K562 (cell line): ENCODE data around the gene MRPL55. TPM values are rescaled to one million over a fixed set of nuclear protein-coding genes. Genes with fewer than 3 reads are reported as not detected.
A peak's percentile ranks its signal among the peaks of the same experiment; 100 is the strongest.

ENCODE experiments used
- ARID3A ChIP-seq: IDR thresholded peaks from 2 replicates; pipeline ENCODE4 v1.6.1; 2012; ENCODE audit warnings: low read depth, low read length, improper control_type of control experiment, borderline replicate concordance
- CBX1 ChIP-seq: sonication (generic); IDR thresholded peaks from 2 replicates; pipeline ENCODE4 v1.6.1; 2016; ENCODE audit warnings: antibody characterized with exemption, low read depth, mild to moderate bottlenecking
- ETS1 ChIP-seq: conservative IDR thresholded peaks from 2 replicates; pipeline ENCODE4 v1.6.1; 2011; ENCODE audit warnings: low read depth, mild to moderate bottlenecking, low read length; ENCODE audit not compliant: control insufficient read depth
- EZH2 ChIP-seq: IDR thresholded peaks from 2 replicates; pipeline ENCODE4 v1.6.1; 2012; ENCODE audit warnings: low read depth, mild to moderate bottlenecking, inconsistent platforms, low read length, borderline replicate concordance
- KDM4B ChIP-seq, 2 experiments: fragments of 450-650 bp in 1 of 2; sonication (generic) in 1 of 2; IDR thresholded peaks; 2 replicates each; pipeline ENCODE4 v1.6.1; 2016 to 2017; ENCODE audit warnings: borderline replicate concordance in 2 of 2, antibody characterized with exemption in 1 of 2, low read depth in 1 of 2, mild to moderate bottlenecking in 1 of 2
- MAFF ChIP-seq: IDR thresholded peaks from 2 replicates; pipeline ENCODE4 v1.6.1; 2012; ENCODE audit warnings: low read length, improper control_type of control experiment
- PHF20 ChIP-seq: fragments of 450-650 bp; IDR thresholded peaks from 2 replicates; pipeline ENCODE4 v1.6.1; 2018; ENCODE audit not compliant: partially characterized antibody
- RBM15 ChIP-seq: fragments of 200-400 bp; formaldehyde crosslinking; IDR thresholded peaks from 2 replicates; pipeline ENCODE4 v1.6.1; 2018; ENCODE audit warnings: mild to moderate bottlenecking, low read length, moderate library complexity; ENCODE audit not compliant: insufficient read depth
- SAP30 ChIP-seq: fragments of 200-600 bp; sonication (generic); IDR thresholded peaks from 2 replicates; pipeline ENCODE4 v1.6.1; 2012; ENCODE audit warnings: borderline replicate concordance, low read depth, mild to moderate bottlenecking, moderate library complexity, low read length, control low read depth, inconsistent platforms; ENCODE audit not compliant: insufficient read depth, poor library complexity, severe bottlenecking
- SP2 ChIP-seq: IDR thresholded peaks from 2 replicates; pipeline ENCODE4 v1.6.1; 2011; ENCODE audit warnings: mild to moderate bottlenecking, low read depth, low read length, moderate library complexity; ENCODE audit not compliant: poor library complexity, severe bottlenecking; ENCODE audit errors: extremely low read depth
- VEZF1 ChIP-seq: fragments of 200-800 bp; sonication (Bioruptor generic); IDR thresholded peaks from 2 replicates; pipeline ENCODE4 v1.6.1; 2017; ENCODE audit warnings: missing genetic modification characterization, missing compliant biosample characterization
- ZNF253 ChIP-seq: fragments of 250-450 bp; sonication (Bioruptor Pico); conservative IDR thresholded peaks from 2 replicates; pipeline ENCODE4 v1.6.1; 2021; ENCODE audit warnings: mild to moderate bottlenecking
- ZNF316 ChIP-seq: fragments of 450-650 bp; IDR thresholded peaks from 2 replicates; pipeline ENCODE4 v1.6.1; 2016
- ZNF511 ChIP-seq: sonication (generic); formaldehyde crosslinking; IDR thresholded peaks from 2 replicates; pipeline ENCODE4 v1.8.0; 2022; ENCODE audit warnings: mild to moderate bottlenecking, missing genetic modification reagents
- ZSCAN29 ChIP-seq: fragments of 450-650 bp; IDR thresholded peaks from 2 replicates; pipeline ENCODE4 v1.6.1; 2017
- polyA plus RNA-seq, 8 experiments: library from polyadenylated mRNA; depleted of rRNA in 4 of 8; stranded (reverse) in 5 of 8; unstranded in 3 of 8; fragments of >200 nt; fragmentation: Nextera tagmentation in 2 of 8; fragmentation: Illumina TruSeq in 1 of 8; extraction: Ambion mirVana in 2 of 8; extraction: Trizol in 1 of 8; gene quantifications; 2 replicates each; pipeline versions ENCODE4 v1.2.1 to v1.2.3, GENCODE V29; 2011 to 2014; ENCODE audit warnings: inconsistent platforms in 1 of 8, missing spikeins in 1 of 8
- total RNA-seq, 7 experiments: library from RNA; depleted of rRNA in 6 of 7; stranded (reverse); fragments of >200 nt in 6 of 7; fragmentation: Illumina TruSeq in 2 of 7; extraction: Trizol in 2 of 7; gene quantifications; 2 replicates each; pipeline versions ENCODE4 v1.2.1 to v1.2.3, GENCODE V29; 2011 to 2021; ENCODE audit warnings: low replicate concordance in 1 of 7
- TF ChIP-seq, protein P1 (sequence below): sonication (generic); formaldehyde crosslinking; IDR thresholded peaks from 2 replicates; pipeline ENCODE4 v1.8.1; 2023; ENCODE audit warnings: mild to moderate bottlenecking, missing genetic modification reagents
- TF ChIP-seq, protein P2 (sequence below): fragments of 250-450 bp; sonication (Bioruptor Pico); IDR thresholded peaks from 2 replicates; pipeline ENCODE4 v1.8.0; 2022; ENCODE audit warnings: inconsistent platforms, mild to moderate bottlenecking, moderate library complexity, borderline replicate concordance

MRPL55 gene
- total and polyA plus RNA-seq, 9 of the 15 experiments (the other 6 are each of a cell fraction or from before 2014, with no cell fraction given), result 34.9 to 228 (median 81.0) TPM

- peak; percentile 78 for TF ChIP-seq VEZF1 (CRISPR knock-in tag)
- TF ChIP-seq ZSCAN29, result no peak
- no peak for TF ChIP-seq ZNF253 (CRISPR knock-in tag)
- TF ChIP-seq ZNF511 (CRISPR knock-in tag), result peak; percentile 13; the same call in 1 of the 2 replicates
- no peak for TF ChIP-seq EZH2
- peak; percentile 57 for TF ChIP-seq PHF20
- no peak for TF ChIP-seq KDM4B (IDR thresholded peaks at IDR 0.05; ENCODE audit: borderline replicate concordance in 2 of 2, low read depth in 1 of 2)
- TF ChIP-seq SAP30, result peak; percentile 69
- no peak; the same call in none of the 2 replicates for TF ChIP-seq ETS1
- no peak for TF ChIP-seq RBM15
- no peak for TF ChIP-seq ZNF316
- no peak for TF ChIP-seq ARID3A
- TF ChIP-seq SP2, result no peak
- TF ChIP-seq CBX1, result peak; percentile 76; the same call in 1 of the 2 replicates
- TF ChIP-seq, protein P1, sequence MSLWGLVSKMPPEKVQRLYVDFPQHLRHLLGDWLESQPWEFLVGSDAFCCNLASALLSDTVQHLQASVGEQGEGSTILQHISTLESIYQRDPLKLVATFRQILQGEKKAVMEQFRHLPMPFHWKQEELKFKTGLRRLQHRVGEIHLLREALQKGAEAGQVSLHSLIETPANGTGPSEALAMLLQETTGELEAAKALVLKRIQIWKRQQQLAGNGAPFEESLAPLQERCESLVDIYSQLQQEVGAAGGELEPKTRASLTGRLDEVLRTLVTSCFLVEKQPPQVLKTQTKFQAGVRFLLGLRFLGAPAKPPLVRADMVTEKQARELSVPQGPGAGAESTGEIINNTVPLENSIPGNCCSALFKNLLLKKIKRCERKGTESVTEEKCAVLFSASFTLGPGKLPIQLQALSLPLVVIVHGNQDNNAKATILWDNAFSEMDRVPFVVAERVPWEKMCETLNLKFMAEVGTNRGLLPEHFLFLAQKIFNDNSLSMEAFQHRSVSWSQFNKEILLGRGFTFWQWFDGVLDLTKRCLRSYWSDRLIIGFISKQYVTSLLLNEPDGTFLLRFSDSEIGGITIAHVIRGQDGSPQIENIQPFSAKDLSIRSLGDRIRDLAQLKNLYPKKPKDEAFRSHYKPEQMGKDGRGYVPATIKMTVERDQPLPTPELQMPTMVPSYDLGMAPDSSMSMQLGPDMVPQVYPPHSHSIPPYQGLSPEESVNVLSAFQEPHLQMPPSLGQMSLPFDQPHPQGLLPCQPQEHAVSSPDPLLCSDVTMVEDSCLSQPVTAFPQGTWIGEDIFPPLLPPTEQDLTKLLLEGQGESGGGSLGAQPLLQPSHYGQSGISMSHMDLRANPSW (CRISPR knock-in tag), result 0 out of 2 replicates have a peak, but pooled peaks have one; percentile 52
- TF ChIP-seq, protein P2, sequence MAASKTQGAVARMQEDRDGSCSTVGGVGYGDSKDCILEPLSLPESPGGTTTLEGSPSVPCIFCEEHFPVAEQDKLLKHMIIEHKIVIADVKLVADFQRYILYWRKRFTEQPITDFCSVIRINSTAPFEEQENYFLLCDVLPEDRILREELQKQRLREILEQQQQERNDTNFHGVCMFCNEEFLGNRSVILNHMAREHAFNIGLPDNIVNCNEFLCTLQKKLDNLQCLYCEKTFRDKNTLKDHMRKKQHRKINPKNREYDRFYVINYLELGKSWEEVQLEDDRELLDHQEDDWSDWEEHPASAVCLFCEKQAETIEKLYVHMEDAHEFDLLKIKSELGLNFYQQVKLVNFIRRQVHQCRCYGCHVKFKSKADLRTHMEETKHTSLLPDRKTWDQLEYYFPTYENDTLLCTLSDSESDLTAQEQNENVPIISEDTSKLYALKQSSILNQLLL (CRISPR knock-in tag), result no peak
- no peak for TF ChIP-seq MAFF
These were observed 26.7 kb downstream of the MRPL55 start, which contains the start of gene ARF1 (continued) for GRCh38 chr1:228082214-228082917.
